AG04449 (cell line): ENCODE results near the gene CLPX.

Experiments
- CTCF ChIA-PET: fragments of 350-600 bp; formaldehyde crosslinking; extraction: SDS; loops from one replicate; lab custom pipeline; 2021; ENCODE audit warnings: antibody characterized with exemption; lab: Yijun Ruan, JAX
- POLR2A ChIA-PET: fragments of 400-600, 350-600 bp; formaldehyde crosslinking; extraction: SDS; loops from one replicate; lab custom pipeline; 2020; ENCODE audit warnings: antibody characterized with exemption, inconsistent platforms; lab: Yijun Ruan, JAX
- DNase-seq: peaks from one replicate; pipeline ENCODE4 v3.0.0-alpha.2; 2010; ENCODE audit warnings: low read depth, low spot score
- H3K4me3 ChIP-seq: 2 replicates; pipeline ENCODE4 v1.5.1; 2011; ENCODE audit warnings: low read depth, mild to moderate bottlenecking, control low read depth, low read length
- CTCF ChIP-seq: IDR thresholded peaks from one replicate; pipeline ENCODE4 v1.5.1; 2011; ENCODE audit warnings: mild to moderate bottlenecking, moderate library complexity, low read length, control low read depth, inconsistent platforms; ENCODE audit not compliant: insufficient read depth; ENCODE audit errors: missing control alignments

Gene CLPX

DNA sequence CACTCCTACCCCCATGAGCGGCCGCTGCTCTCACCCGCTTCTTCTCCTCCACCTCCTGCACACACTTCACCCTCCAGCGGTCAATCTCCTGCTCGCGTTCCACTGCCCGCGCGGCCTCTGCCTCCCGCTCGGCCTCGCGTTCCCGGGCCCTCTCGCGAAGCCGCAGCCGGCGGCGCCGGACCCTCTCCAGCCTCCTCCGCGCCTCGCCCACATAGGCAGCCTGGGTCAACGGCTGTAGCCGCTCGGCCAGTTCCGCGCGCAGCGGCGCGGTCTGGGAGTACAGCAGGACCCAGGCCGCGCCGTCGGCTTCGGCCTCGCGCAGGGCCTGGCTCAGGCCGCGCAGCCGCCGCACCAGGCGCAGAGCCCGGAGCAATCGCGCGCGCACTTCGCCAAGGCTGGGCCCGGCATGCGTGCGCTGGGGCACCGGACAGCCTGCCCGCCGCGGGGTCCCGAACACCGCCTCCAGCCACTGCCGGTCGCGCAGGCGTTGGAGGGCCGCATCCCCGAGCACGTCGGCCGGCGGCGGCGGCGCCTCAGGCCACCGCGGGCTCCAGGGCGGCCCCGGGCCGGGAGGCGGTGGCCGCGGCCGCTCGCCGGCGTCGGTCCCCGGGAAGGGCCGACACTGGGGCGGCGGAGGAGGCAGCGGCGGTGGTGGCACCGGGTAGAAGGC, 52.1 kb downstream of the CLPX start:
- no peak for TF ChIP-seq CTCF
- H3K4me3 ChIP-seq, result peak overlapping the region; percentile 72
- POLR2A ChIA-PET, result no interaction called here
- CTCF ChIA-PET, result interaction anchor here (0.7 to 1.1 kb wide), 2 partner anchors 9 to 99 kb away, joined by 4 to 5 read pairs; no protein-coding TSS in a partner anchor
- no peak for DNase-seq

- DNase-seq, result no peak
- ChIA-PET POLR2A (no interaction called here), CTCF (interaction anchor here (1.6 kb wide), 1 partner anchor 30 kb away, joined by 5 read pairs; no protein-coding TSS in a partner anchor)
- H3K4me3 ChIP-seq, result no peak overlapping the region
- TF ChIP-seq CTCF, result no peak
Measured at GRCh38 chr15:65130941-65131340, 54.2 kb downstream of the CLPX start.

GRCh38 chr15:65115542-65115941, 69.6 kb downstream of the CLPX start:
- CTCF ChIA-PET, result interaction anchor here (0.9 to 7.8 kb wide), 4 partner anchors 9 to 62 kb away, joined by 3 to 79 read pairs (median 10); no protein-coding TSS in a partner anchor
- POLR2A ChIA-PET, result no interaction called here
- no peak overlapping the region for H3K4me3 ChIP-seq
- no peak for TF ChIP-seq CTCF
- no peak for DNase-seq

DNA sequence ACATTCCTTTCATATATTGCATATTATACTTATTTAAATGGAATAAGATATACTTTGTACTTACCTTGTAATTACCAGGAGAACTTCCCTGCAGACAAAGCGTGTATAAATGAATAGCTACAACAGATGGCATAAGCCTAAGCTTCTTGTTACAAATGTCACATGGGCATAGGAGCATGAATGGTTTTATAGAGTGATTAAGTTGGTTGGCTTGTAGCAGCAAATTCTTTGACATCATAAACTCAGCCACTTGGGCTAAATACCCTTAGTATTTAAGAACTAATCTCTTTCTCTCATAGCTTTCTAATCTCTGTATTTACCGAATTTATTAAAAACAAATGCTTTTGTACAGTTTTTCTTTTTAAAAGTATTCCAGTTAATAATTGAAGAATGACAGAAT, 70.1 kb downstream of the CLPX start, which contains the start of gene UBAP1L:
TSS of gene UBAP1L (minus strand) at position 115 of the 400 bp plus-strand sequence. CDS start 8,985 bp downstream, outside the sequence.
- no peak within 1 kb of the TSS for H3K4me3 ChIP-seq
- CTCF ChIA-PET, result interaction anchor here (0.9 to 7.8 kb wide), 5 partner anchors 9 to 62 kb away, joined by 4 to 79 read pairs (median 4); no protein-coding TSS in a partner anchor
- no peak for DNase-seq
- POLR2A ChIA-PET, result no interaction called here
- TF ChIP-seq CTCF, result no peak

DNA sequence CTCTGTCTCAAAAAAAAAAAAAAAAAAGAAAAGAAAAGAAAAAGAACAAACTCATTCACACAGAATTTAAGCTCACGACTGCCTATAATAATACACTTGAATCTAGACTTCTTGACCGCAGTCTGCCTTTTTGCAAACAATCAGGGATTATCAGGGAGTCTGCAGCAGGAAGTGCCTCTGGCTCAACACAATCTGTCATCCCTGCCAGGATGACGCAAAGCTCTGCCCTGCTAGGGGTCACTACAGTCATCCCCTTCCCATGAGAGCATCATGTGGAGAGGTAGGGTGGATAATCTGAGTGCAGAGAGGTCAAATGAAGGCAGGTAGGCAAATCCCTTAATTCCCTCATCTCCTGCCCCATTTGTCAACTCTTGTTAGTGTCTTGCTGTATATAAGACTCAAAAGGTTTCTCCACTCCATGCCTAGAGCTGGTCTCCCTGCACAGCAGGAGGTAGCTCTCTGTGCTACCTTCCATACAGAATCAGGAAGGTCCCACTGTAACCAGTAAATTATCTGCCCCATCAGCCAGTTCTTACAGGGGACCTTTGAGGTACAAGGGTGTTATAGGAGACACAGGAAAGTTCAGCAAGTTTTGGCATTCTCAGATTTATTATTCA, 74.4 kb downstream of the CLPX start:
- POLR2A ChIA-PET, result no interaction called here
- no peak for TF ChIP-seq CTCF
- CTCF ChIA-PET, result interaction anchor here (7.8 kb wide), 1 partner anchor 9 kb away, joined by 79 read pairs; no protein-coding TSS in a partner anchor
- H3K4me3 ChIP-seq, result no peak overlapping the region
- no peak for DNase-seq

GRCh38 chr15:65106011-65106590, 79.0 kb downstream of the CLPX start:
- no peak for TF ChIP-seq CTCF
- ChIA-PET CTCF (interaction anchor here (1.2 to 8.3 kb wide), 7 partner anchors 8 to 75 kb away, joined by 3 to 133 read pairs (median 8); partner anchors contain the start of genes KBTBD13 and UBAP1L), POLR2A (no interaction called here)

More at GRCh38 chr15:65106011-65106590, 79.0 kb downstream of the CLPX start:
- DNase-seq, result no peak
- no peak overlapping the region for H3K4me3 ChIP-seq
